ENCODE results near the gene HLF. TPM values are rescaled to one million over a fixed set of nuclear protein-coding genes. Genes with fewer than 3 reads are reported as not detected.

HLF gene
- total and polyA plus RNA-seq, 3 experiments from 2014 or later = 0.59 to 0.93 (median 0.81) TPM

DNA sequence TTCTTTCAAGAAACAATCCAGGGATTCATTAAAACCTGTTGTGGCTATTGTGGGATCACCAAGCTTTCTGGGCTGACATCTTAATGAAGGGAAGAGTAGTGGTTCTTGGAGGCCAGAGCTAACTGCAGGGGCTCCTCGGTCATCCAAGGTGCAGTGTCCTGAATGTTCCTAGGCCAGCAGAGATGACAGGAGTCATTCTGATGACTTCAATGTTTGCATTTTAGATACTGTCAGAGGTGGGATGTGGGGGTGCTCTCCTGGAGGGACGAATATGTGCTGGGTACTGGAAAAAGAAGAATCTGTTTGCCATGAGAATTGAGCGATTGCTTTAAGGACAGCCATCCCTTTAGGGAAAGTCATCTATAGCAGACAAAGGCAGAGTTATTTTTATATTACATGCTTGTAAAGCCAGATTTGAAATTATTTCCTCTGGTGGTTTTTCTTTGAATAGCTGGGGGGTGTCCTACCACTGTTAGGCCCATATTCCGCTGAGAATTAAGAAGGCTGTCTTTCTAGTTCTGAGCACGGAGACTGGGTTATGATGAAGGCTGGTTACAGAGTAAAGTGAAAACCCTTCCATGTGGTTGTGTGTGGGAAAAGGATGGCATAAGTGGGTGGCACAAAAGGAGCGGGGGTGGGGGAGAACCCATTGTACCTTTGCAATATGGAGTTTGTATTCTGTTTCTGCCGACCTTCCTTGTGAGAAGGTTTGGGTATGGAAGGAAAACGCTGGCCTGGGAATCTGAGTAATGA lies 7.4 kb downstream of the HLF start:
- no peak for DNase-seq

GRCh38 chr17:55272711-55273578 lies 8.2 kb downstream of the HLF start:
- ChIA-PET POLR2A (no interaction called here), CTCF (no interaction called here)
- Mint-ChIP-seq H3K36me3 (peaks cover 0 to 6% (median 0%) of the 10 kb centered on the region in 3 donors), H3K9me3 (no peaks in the 10 kb centered on the region), H3K27me3 (peaks cover 19 to 37% of the 10 kb centered on the region in 2 donors), H3K27ac (no peak overlapping the region), H3K4me1 (no peaks in the 10 kb centered on the region), H3K4me3 (no peak overlapping the region)
- H3K4me1 ChIP-seq (ENCODE audit: insufficient read depth, low read length) = no peaks in the 10 kb centered on the region
- H3K4me3 ChIP-seq (ENCODE audit: low read length) = no peak overlapping the region
- no peak for DNase-seq
- H3K36me3 ChIP-seq (ENCODE audit: insufficient read depth, low read length) = no peaks in the 10 kb centered on the region
- no peaks in the 10 kb centered on the region for H3K9me3 ChIP-seq (ENCODE audit: low read length)
- no peak overlapping the region for H3K27ac ChIP-seq (ENCODE audit: low read depth, low read length)
- H3K27me3 ChIP-seq (ENCODE audit: insufficient read depth, low read length, poor library complexity, severe bottlenecking) = peaks cover under 1% of the 10 kb centered on the region

More for the DNA sequence above, 7.4 kb downstream of the HLF start:
- H3K9me3 Mint-ChIP-seq = no peaks in the 10 kb centered on the region
- H3K36me3 ChIP-seq (ENCODE audit: insufficient read depth, low read length) = no peaks in the 10 kb centered on the region
- H3K4me3 Mint-ChIP-seq = no peak overlapping the region
- CTCF ChIA-PET = no interaction called here
- POLR2A ChIA-PET = no interaction called here
- no peaks in the 10 kb centered on the region for H3K9me3 ChIP-seq (ENCODE audit: low read length)
- H3K4me3 ChIP-seq (ENCODE audit: low read length) = no peak overlapping the region
- no peak overlapping the region for H3K27ac ChIP-seq (ENCODE audit: low read depth, low read length)
- H3K36me3 Mint-ChIP-seq = peaks cover 0 to 6% (median 0%) of the 10 kb centered on the region in 3 donors
- no peaks in the 10 kb centered on the region for H3K4me1 Mint-ChIP-seq
- H3K27ac Mint-ChIP-seq = peak overlapping the region in 1 of 8 donors; percentile 41
- H3K4me1 ChIP-seq (ENCODE audit: insufficient read depth, low read length) = no peaks in the 10 kb centered on the region
- peaks cover 22 to 45% of the 10 kb centered on the region in 2 donors for H3K27me3 Mint-ChIP-seq
- peaks cover 3% of the 10 kb centered on the region for H3K27me3 ChIP-seq (ENCODE audit: insufficient read depth, low read length, poor library complexity, severe bottlenecking)

DNA sequence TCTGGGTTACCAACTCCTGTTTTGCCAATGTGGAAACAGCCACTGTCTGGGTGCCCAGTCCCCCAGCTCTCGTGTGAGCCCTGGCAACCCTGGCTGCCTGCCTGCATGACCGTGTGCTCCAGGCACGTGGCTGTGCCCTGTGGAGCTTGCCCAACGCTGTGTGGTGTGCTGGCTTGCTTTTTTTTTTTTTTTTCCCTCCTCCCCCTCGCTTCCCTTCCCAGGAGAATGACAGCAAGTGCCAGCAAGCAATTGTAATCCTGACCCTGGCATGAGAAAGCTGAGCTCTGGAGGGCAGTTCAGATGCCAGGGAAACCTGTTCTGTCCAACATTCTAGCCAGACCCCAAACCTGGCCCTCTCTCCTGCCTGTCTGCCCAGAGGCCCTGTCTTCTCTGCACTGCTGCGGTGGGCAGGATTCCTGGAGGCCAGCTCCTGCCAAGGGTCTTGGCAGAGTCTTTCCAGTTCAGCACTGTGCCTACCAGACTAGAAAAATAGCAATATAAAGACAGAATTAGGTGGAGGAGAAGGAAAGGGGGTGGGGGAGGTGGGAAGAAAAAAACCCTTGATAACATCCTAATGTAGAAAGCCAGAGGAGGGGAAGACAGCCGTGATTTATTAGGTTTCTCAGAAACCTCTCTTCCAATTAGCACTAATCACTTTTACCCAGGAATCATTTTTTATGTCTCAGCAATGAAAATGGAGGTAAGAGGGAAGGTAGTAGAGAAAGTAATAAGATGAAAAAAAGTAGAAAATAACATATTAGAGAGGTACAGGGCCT lies 9.0 kb downstream of the HLF start:
- no peak overlapping the region for H3K4me3 ChIP-seq (ENCODE audit: low read length)
- CTCF ChIA-PET = interaction anchor here (1.1 kb wide), 1 partner anchor 8 kb away, joined by 3 read pairs; no protein-coding TSS in a partner anchor
- no peaks in the 10 kb centered on the region for H3K9me3 Mint-ChIP-seq
- H3K4me1 Mint-ChIP-seq = no peaks in the 10 kb centered on the region
- no peaks in the 10 kb centered on the region for H3K4me1 ChIP-seq (ENCODE audit: insufficient read depth, low read length)
- peaks cover 17 to 29% of the 10 kb centered on the region in 2 donors for H3K27me3 Mint-ChIP-seq
- POLR2A ChIA-PET = no interaction called here
- no peaks in the 10 kb centered on the region for H3K27me3 ChIP-seq (ENCODE audit: insufficient read depth, low read length, poor library complexity, severe bottlenecking)
- H3K27ac Mint-ChIP-seq = no peak overlapping the region
- DNase-seq = no peak
- no peak overlapping the region for H3K27ac ChIP-seq (ENCODE audit: low read depth, low read length)
- H3K9me3 ChIP-seq (ENCODE audit: low read length) = no peaks in the 10 kb centered on the region
- H3K4me3 Mint-ChIP-seq = no peak overlapping the region
- peaks cover 0 to 6% (median 0%) of the 10 kb centered on the region in 3 donors for H3K36me3 Mint-ChIP-seq
- no peaks in the 10 kb centered on the region for H3K36me3 ChIP-seq (ENCODE audit: insufficient read depth, low read length)

- Histone ChIP-seq H3K27ac (ENCODE audit: low read depth, low read length) (no peak overlapping the region), H3K4me3 (ENCODE audit: low read length) (no peak overlapping the region), H3K36me3 (ENCODE audit: insufficient read depth, low read length) (no peaks in the 10 kb centered on the region), H3K4me1 (ENCODE audit: insufficient read depth, low read length) (no peaks in the 10 kb centered on the region), H3K27me3 (ENCODE audit: insufficient read depth, low read length, poor library complexity, severe bottlenecking) (no peaks in the 10 kb centered on the region), H3K9me3 (ENCODE audit: low read length) (no peaks in the 10 kb centered on the region)
- Mint-ChIP-seq H3K4me3 (no peak overlapping the region), H3K4me1 (no peaks in the 10 kb centered on the region), H3K9me3 (no peaks in the 10 kb centered on the region), H3K27me3 (peaks cover 17 to 27% of the 10 kb centered on the region in 2 donors), H3K27ac (no peak overlapping the region), H3K36me3 (peaks cover 0 to 6% (median 0%) of the 10 kb centered on the region in 3 donors)
- POLR2A ChIA-PET = no interaction called here
- CTCF ChIA-PET = interaction anchor here (1.1 kb wide), 1 partner anchor 9 kb away, joined by 3 read pairs; no protein-coding TSS in a partner anchor
- no peak for DNase-seq
Measured at GRCh38 chr17:55274355-55275255, 9.8 kb downstream of the HLF start.

DNA sequence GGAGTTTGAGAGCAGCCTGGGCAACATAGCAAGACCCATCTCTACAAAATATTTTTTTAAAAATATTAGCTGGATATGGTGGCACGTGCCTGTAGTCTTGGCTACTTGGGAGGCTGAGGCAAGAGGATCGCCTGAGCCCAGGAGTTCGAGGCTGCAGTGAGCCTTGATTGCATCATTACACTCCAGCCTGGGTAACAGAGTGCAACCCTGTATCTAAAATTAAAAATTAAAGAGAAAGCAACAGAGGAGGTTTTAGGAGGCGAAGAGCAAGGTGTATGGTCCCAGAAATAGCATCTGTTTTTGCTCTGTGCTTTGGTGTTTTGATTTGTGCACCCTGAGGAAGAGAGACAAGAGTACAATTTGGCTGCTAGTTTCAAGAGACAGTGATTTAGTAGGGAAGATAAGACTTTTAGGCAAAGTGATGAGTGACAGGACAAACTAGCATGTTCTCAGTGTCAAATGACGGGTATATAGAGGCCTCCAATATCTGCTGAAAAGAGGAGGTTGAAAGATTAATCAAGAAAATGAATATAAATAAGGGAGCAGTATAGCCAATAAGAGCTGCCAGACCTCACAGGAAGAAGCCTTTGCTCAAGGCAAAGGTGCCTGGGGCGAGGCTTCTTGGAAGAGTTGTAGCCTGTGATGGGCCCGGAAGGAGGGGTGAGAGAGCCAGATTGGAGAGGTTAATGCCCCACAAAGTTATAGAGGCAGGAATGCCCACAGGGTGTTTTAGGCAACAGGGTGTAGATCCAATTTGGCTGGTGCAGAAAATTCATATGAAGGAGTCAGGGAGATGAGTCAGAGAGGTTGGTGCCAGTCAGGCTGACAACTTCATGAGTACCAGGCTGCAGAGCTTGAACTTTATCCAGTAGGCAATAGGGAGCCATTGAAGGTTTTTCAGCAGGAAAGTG lies 11.4 kb downstream of the HLF start:
- DNase-seq = no peak
- Histone ChIP-seq H3K4me3 (ENCODE audit: low read length) (no peak overlapping the region), H3K4me1 (ENCODE audit: insufficient read depth, low read length) (no peaks in the 10 kb centered on the region), H3K36me3 (ENCODE audit: insufficient read depth, low read length) (no peaks in the 10 kb centered on the region), H3K27ac (ENCODE audit: low read depth, low read length) (no peak overlapping the region), H3K27me3 (ENCODE audit: insufficient read depth, low read length, poor library complexity, severe bottlenecking) (no peaks in the 10 kb centered on the region), H3K9me3 (ENCODE audit: low read length) (no peaks in the 10 kb centered on the region)
- Mint-ChIP-seq H3K27me3 (peaks cover 15 to 24% of the 10 kb centered on the region in 2 donors), H3K4me1 (no peaks in the 10 kb centered on the region), H3K9me3 (no peaks in the 10 kb centered on the region), H3K4me3 (no peak overlapping the region), H3K27ac (peak overlapping the region in 1 of 8 donors; percentile 89), H3K36me3 (peaks cover 0 to 6% (median 0%) of the 10 kb centered on the region in 3 donors)
- CTCF ChIA-PET = no interaction called here
- POLR2A ChIA-PET = no interaction called here

DNA sequence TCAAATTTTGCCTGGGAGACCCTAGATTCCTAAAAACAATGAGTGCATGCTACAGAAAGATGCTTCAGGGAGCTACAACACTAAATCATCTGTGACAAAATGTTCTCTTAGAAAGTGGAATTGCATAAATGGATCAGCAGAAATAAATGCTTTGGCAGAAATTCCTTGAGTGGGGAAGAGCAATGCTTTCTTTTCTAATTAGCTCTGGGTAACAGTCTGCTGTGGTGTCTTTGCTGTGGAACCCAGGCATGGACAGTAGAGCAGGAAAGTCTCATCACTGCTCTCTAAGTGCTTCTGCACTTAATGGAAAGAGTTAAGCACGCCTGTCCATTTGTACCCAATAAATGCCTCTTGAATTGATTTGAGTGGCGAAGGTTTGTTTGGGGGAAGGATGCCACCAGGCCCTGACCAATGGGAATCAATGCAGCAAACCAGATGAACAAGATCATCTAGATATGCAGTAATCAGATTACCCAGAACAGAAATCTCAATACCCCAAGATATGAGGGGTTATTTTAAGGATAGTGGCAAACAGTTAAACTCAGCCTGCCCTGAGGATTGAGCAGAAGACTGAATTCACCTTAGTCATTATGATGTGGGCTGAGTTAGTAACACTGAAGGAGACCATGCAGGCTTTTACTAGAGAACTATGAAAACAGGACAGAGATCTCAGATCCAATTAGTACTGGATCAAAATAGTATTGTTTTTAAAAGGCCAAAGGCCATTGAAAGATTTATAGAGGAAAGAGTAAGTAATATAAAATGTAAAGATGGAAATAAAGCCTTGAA lies 13.6 kb downstream of the HLF start:
- no peak for DNase-seq
- Histone ChIP-seq H3K4me1 (ENCODE audit: insufficient read depth, low read length) (no peaks in the 10 kb centered on the region), H3K27ac (ENCODE audit: low read depth, low read length) (no peak overlapping the region), H3K27me3 (ENCODE audit: insufficient read depth, low read length, poor library complexity, severe bottlenecking) (no peaks in the 10 kb centered on the region), H3K4me3 (ENCODE audit: low read length) (no peak overlapping the region), H3K36me3 (ENCODE audit: insufficient read depth, low read length) (no peaks in the 10 kb centered on the region), H3K9me3 (ENCODE audit: low read length) (no peaks in the 10 kb centered on the region)
- H3K27me3 Mint-ChIP-seq = peaks cover 6 to 12% of the 10 kb centered on the region in 2 donors
- no peak overlapping the region for H3K27ac Mint-ChIP-seq
- ChIA-PET POLR2A (no interaction called here), CTCF (interaction anchor here (1.2 kb wide), 1 partner anchor 16 kb away, joined by 5 read pairs; no protein-coding TSS in a partner anchor)
- no peaks in the 10 kb centered on the region for H3K9me3 Mint-ChIP-seq
- no peak overlapping the region for H3K4me3 Mint-ChIP-seq
- H3K4me1 Mint-ChIP-seq = no peaks in the 10 kb centered on the region
- no peaks in the 10 kb centered on the region for H3K36me3 Mint-ChIP-seq
